Vagina (tissue), 2 donors: ENCODE measurements around the gene DCHS2. TPM values are rescaled to one million over a fixed set of nuclear protein-coding genes. Genes with fewer than 3 reads are reported as not detected.

Experiments
- DNase-seq, 2 donors: peaks; one replicate each; pipeline ENCODE4 v3.0.0-alpha.2; 2017; ENCODE audit errors: extremely low spot score in 2 of 2
- H3K27ac ChIP-seq: fragments of 200-600 bp; sonication (generic); one replicate; pipeline ENCODE4 v1.5.1; 2019
- H3K27me3 ChIP-seq: fragments of 200-600 bp; sonication (generic); one replicate; pipeline ENCODE4 v1.5.1; 2019
- H3K36me3 ChIP-seq, 2 donors: fragments of 200-600 bp; sonication (generic); one replicate each; pipeline ENCODE4 v1.5.1; 2017 to 2019
- H3K4me1 ChIP-seq: fragments of 200-600 bp; sonication (generic); one replicate; pipeline ENCODE4 v1.5.1; 2019
- H3K4me3 ChIP-seq, 2 donors: fragments of 200-600 bp; sonication (generic); 1 replicate in 1 of 2; 2 replicates in 1 of 2; pipeline ENCODE4 v1.5.1; 2016 to 2019
- H3K9me3 ChIP-seq: fragments of 200-600 bp; sonication (generic); one replicate; pipeline ENCODE4 v1.5.1; 2019
- POLR2A ChIP-seq, 2 donors: fragments of 450-650 bp; IDR thresholded peaks; one replicate each; pipeline ENCODE4 v1.6.1; 2017; ENCODE audit warnings: antibody characterized with exemption in 2 of 2, mild to moderate bottlenecking in 2 of 2, moderate library complexity in 2 of 2
- POLR2AphosphoS5 ChIP-seq, 2 donors: sonication (generic); formaldehyde crosslinking; IDR thresholded peaks; one replicate each; pipeline ENCODE4 v1.9.0; 2017; ENCODE audit warnings: antibody characterized with exemption in 2 of 2, mild to moderate bottlenecking in 2 of 2, low read depth in 1 of 2; ENCODE audit not compliant: insufficient read depth in 1 of 2
- intact Hi-C: fragments of 100-400 bp; cut with DNase I; formaldehyde crosslinking; loops from one replicate; pipeline ENCODE4 v1.15.1; 2023
- total RNA-seq: library from RNA; depleted of rRNA; stranded (reverse); fragments of >200 nt; gene quantifications from one replicate; pipeline ENCODE4 v1.2.3, GENCODE V29; 2016
- TF ChIP-seq, protein P1 (sequence below), 3 experiments: fragments of 450-650 bp in 2 of 3; fragments of 200-600 bp in 1 of 3; sonication (generic) in 1 of 3; IDR thresholded peaks; one replicate each; pipeline ENCODE4 v1.5.1; 2017 to 2019; ENCODE audit warnings: antibody characterized with exemption in 3 of 3, mild to moderate bottlenecking in 2 of 3, moderate library complexity in 2 of 3

DCHS2 gene
- total RNA-seq, 1 donor from 2014 or later, result 7.9 TPM

DNA sequence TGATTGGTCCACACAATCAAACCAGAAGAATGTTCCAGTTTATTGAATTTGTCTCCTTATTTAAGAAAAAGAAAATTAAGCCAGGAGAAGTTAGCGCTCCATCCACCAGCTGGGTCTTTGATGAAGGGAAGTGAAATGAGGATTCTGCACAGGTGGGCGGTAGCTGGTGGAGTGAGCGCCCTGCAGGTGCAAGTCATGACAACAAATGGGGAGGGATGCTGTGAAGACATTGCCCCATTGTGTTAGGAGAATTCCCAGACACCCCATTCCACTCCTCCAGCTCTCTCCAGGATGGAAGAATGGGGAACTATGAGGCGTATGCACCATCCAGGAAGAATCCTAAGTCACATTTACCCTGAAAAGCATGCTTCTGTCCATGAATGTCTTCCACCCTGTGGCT is 35.7 kb upstream of the DCHS2 start:
- H3K4me3 ChIP-seq, result no peak overlapping the region
- H3K4me1 ChIP-seq, result no peaks in the 10 kb centered on the region
- TF ChIP-seq POLR2A (IDR thresholded peaks at IDR 0.05) (no peak), POLR2AphosphoS5 (IDR thresholded peaks at IDR 0.05; ENCODE audit: insufficient read depth in 1 of 2, low read depth in 1 of 2) (no peak)
- TF ChIP-seq, protein P1, sequence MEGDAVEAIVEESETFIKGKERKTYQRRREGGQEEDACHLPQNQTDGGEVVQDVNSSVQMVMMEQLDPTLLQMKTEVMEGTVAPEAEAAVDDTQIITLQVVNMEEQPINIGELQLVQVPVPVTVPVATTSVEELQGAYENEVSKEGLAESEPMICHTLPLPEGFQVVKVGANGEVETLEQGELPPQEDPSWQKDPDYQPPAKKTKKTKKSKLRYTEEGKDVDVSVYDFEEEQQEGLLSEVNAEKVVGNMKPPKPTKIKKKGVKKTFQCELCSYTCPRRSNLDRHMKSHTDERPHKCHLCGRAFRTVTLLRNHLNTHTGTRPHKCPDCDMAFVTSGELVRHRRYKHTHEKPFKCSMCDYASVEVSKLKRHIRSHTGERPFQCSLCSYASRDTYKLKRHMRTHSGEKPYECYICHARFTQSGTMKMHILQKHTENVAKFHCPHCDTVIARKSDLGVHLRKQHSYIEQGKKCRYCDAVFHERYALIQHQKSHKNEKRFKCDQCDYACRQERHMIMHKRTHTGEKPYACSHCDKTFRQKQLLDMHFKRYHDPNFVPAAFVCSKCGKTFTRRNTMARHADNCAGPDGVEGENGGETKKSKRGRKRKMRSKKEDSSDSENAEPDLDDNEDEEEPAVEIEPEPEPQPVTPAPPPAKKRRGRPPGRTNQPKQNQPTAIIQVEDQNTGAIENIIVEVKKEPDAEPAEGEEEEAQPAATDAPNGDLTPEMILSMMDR (IDR thresholded peaks at IDR 0.05), result no peak
- no peaks in the 10 kb centered on the region for H3K36me3 ChIP-seq
- no peak overlapping the region for H3K27ac ChIP-seq
- H3K27me3 ChIP-seq, result no peaks in the 10 kb centered on the region
- intact Hi-C loops, result no loop called here
- H3K9me3 ChIP-seq, result no peaks in the 10 kb centered on the region
- DNase-seq, result no peak

DNA sequence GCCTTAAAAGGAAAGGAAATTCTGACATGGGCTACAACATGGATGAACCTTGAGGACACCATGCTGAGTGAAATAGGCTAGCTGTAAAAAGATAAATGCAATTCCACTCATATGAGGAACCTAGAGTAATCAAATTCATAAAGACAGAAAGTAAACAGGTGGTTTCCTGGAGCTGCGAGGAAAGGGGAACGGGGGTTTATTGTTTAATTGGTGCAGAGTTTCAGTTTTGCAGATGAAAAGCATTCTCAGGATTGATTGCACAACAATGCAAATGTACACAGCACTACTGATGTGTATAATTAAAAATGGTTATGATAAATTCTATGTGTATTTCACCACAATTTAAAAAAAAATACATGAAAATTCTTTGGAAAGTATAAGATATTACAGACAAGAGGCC is 34.6 kb upstream of the DCHS2 start:
- Histone ChIP-seq H3K36me3 (no peaks in the 10 kb centered on the region), H3K4me1 (no peaks in the 10 kb centered on the region), H3K9me3 (no peaks in the 10 kb centered on the region), H3K4me3 (no peak overlapping the region), H3K27ac (no peak overlapping the region), H3K27me3 (no peaks in the 10 kb centered on the region)
- intact Hi-C loops, result no loop called here
- DNase-seq, result no peak
- TF ChIP-seq POLR2AphosphoS5 (IDR thresholded peaks at IDR 0.05; ENCODE audit: insufficient read depth in 1 of 2, low read depth in 1 of 2) (no peak), POLR2A (IDR thresholded peaks at IDR 0.05) (no peak)
- TF ChIP-seq, protein P1 (IDR thresholded peaks at IDR 0.05), result no peak

DNA sequence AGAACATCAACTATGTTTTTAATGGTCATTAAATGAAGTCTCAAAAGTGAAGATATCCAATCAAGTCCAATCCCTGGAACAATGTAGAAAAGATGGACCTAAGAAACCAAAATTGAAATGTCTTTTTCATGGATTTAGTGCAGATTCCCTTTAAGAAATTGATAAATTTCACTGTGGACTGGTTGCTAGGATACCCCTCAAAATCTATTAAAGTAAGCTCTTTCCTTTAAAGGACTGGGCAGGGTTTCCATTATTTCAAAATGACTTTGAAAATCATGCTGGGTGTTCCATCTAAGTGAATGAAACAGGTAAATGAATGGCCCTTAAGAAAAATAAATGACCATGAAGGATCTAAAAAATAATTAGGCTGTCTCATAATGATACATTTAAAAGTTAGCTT is 30.0 kb upstream of the DCHS2 start:
- Histone ChIP-seq H3K4me1 (no peaks in the 10 kb centered on the region), H3K27ac (no peak overlapping the region), H3K4me3 (no peak overlapping the region), H3K36me3 (no peaks in the 10 kb centered on the region), H3K27me3 (no peaks in the 10 kb centered on the region), H3K9me3 (no peaks in the 10 kb centered on the region)
- intact Hi-C loops, result no loop called here
- DNase-seq, result no peak
- TF ChIP-seq, protein P1 (IDR thresholded peaks at IDR 0.05), result no peak
- TF ChIP-seq POLR2AphosphoS5 (IDR thresholded peaks at IDR 0.05; ENCODE audit: insufficient read depth in 1 of 2, low read depth in 1 of 2), result no peak

DNA sequence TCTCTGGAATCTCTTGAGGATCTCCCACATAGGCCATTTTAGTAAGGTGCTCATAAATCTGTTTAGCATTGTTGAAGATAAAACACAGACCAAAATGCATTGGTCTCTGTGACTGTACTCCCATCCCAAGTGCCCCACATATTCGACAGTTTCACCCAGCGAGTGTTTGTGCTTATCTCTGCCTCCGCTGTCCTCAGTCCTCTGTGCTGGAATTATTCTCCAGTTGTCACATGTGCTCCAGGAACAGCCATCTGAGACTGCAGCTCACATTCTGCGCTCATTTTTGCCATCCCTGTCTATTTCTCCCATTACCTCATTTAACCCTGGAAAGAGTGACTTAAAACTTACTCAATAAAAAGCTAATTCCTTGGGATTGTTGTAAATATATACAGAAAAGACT is 27.6 kb upstream of the DCHS2 start:
- intact Hi-C loops, result no loop called here
- DNase-seq, result no peak
- Histone ChIP-seq H3K27me3 (no peaks in the 10 kb centered on the region), H3K36me3 (no peaks in the 10 kb centered on the region), H3K4me1 (no peaks in the 10 kb centered on the region), H3K4me3 (no peak overlapping the region), H3K9me3 (no peaks in the 10 kb centered on the region), H3K27ac (no peak overlapping the region)
- no peak for TF ChIP-seq POLR2A (IDR thresholded peaks at IDR 0.05)
- TF ChIP-seq POLR2AphosphoS5 (IDR thresholded peaks at IDR 0.05; ENCODE audit: insufficient read depth in 1 of 2, low read depth in 1 of 2), result no peak
- TF ChIP-seq, protein P1 (IDR thresholded peaks at IDR 0.05), result no peak

DNA sequence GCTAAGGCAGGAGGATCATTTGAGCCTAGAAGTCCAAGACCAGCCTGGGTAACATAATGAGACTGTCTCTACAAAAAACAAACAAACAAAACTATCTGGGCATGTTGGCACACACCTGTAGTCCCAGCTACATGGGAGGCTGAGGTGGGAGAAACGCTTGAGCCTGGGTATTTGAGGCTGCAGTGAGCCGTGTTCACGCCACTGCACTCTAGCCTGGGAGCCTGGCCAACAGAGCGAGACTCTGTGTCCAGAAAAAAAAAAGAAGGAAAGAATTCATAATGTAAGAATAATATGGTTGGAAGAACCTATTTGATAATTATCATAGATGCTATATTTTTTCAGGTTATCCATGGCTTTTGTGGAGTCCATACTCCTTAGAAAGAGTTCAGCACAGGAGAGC is 26.0 kb upstream of the DCHS2 start:
- intact Hi-C loops, result no loop called here
- no peak for DNase-seq
- Histone ChIP-seq H3K27me3 (no peaks in the 10 kb centered on the region), H3K9me3 (no peaks in the 10 kb centered on the region), H3K4me3 (no peak overlapping the region), H3K27ac (no peak overlapping the region), H3K4me1 (no peaks in the 10 kb centered on the region), H3K36me3 (no peaks in the 10 kb centered on the region)
- no peak for TF ChIP-seq POLR2AphosphoS5 (IDR thresholded peaks at IDR 0.05; ENCODE audit: insufficient read depth in 1 of 2, low read depth in 1 of 2)
- no peak for TF ChIP-seq POLR2A (IDR thresholded peaks at IDR 0.05)
- TF ChIP-seq, protein P1 (IDR thresholded peaks at IDR 0.05), result no peak
